ENCODE data around the gene ANKRD65.

Gene ANKRD65

DNA sequence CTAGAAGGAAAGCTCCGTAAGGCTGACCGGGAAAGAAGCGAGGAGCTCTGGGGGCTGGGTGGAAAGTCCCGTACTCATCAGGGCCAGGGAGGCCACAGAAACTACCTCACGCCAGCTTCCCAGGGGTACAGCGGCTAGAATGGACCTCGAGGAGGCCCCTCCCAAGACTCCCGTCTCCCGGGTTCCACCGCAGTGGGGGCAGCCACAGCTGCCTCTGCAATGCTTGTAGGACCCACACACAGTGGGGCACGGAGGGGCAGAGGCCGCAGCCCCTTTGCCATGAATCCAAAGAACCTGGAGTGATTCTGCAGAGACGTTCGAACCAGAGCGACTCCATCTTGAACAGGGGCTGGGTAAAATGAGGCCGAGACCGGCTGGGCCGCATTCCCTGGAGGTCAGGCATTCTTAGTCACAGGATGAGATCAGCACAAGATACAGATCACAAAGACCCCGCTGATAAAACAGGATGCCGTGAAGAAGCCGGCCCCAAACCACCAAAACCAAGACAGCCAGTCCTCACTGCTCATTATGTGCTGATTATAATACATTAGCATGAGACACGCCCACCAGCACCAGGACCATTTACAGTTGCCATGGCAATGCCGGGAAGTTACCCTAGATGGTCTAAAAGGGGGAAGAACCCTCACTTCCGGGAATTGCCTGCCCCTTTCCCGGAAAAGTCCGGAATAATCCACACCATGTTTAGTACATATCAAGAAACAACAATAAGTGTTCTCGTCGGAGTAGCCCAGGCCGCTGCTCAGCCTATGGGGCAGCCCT is 1.6 kb upstream of the ANKRD65 start:
- Histone ChIP-seq H3K36me3 (no peaks in the 10 kb centered on the region), H3K9me3 (ENCODE audit: severe bottlenecking) (no peaks in the 10 kb centered on the region), H3K27me3 (ENCODE audit: insufficient read depth, low read depth, severe bottlenecking) (no peaks in the 10 kb centered on the region), H3K4me3 (ENCODE audit: low read depth, low read length) (no peak overlapping the region), H3K27ac (no peak overlapping the region; the same call in 1 of the 2 replicates)
- TF ChIP-seq CTCF (IDR thresholded peaks at IDR 0.05; ENCODE audit: low read depth, low read length) = no peak
- no peak for DNase-seq

DNA sequence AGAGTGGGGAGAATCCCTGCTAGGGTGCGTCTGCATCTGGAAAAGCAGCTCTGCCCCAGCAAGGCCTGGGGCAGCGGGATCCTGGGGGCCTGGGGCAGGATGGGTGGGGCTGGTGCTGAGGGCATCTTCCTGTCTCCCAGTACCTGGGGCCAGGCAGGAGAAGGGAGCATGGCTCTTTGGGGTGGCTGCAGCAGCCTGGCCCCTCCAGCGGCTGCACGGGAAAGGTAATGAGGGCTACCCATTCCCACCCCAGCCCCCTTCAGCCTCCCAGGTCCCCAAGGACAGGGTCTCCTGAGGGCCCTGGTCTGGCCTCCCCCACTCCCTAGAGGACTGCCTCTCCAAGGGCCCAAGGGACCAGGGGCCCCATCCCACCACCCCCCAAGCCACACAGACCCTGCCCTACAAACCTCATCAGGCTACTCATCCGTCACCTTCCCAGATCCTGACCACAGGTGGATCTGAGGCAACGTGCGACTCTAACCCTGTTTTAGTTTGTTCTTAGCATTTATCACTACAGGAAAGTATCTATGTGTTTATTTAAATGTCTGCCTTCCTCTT is 910 bp upstream of the ANKRD65 start:
- no peaks in the 10 kb centered on the region for H3K36me3 ChIP-seq
- no peaks in the 10 kb centered on the region for H3K9me3 ChIP-seq (ENCODE audit: severe bottlenecking)
- H3K4me3 ChIP-seq (ENCODE audit: low read depth, low read length) = no peak overlapping the region
- no peaks in the 10 kb centered on the region for H3K27me3 ChIP-seq (ENCODE audit: insufficient read depth, low read depth, severe bottlenecking)
- peak overlapping the region; percentile 94 for H3K27ac ChIP-seq
- no peak for DNase-seq
- TF ChIP-seq CTCF (IDR thresholded peaks at IDR 0.05; ENCODE audit: low read depth, low read length) = no peak

GRCh38 chr1:1420654-1421141 is 378 bp downstream of the ANKRD65 start:
- H3K4me3 ChIP-seq (ENCODE audit: low read depth, low read length) = no peak overlapping the region; the same call in 1 of the 2 replicates
- TF ChIP-seq CTCF (IDR thresholded peaks at IDR 0.05; ENCODE audit: low read depth, low read length) = no peak
- no peaks in the 10 kb centered on the region for H3K36me3 ChIP-seq
- H3K27me3 ChIP-seq (ENCODE audit: insufficient read depth, low read depth, severe bottlenecking) = no peaks in the 10 kb centered on the region
- H3K9me3 ChIP-seq (ENCODE audit: severe bottlenecking) = no peaks in the 10 kb centered on the region
- H3K27ac ChIP-seq = peak overlapping the region; percentile 94
- DNase-seq = no peak

- TF ChIP-seq CTCF (IDR thresholded peaks at IDR 0.05; ENCODE audit: low read depth, low read length) = no peak
- Histone ChIP-seq H3K9me3 (ENCODE audit: severe bottlenecking) (no peaks in the 10 kb centered on the region), H3K4me3 (ENCODE audit: low read depth, low read length) (no peak overlapping the region), H3K36me3 (no peaks in the 10 kb centered on the region), H3K27me3 (ENCODE audit: insufficient read depth, low read depth, severe bottlenecking) (no peaks in the 10 kb centered on the region), H3K27ac (no peak overlapping the region)
- no peak for DNase-seq
Observed at GRCh38 chr1:1419813-1420653, 1.0 kb downstream of the ANKRD65 start.

DNA sequence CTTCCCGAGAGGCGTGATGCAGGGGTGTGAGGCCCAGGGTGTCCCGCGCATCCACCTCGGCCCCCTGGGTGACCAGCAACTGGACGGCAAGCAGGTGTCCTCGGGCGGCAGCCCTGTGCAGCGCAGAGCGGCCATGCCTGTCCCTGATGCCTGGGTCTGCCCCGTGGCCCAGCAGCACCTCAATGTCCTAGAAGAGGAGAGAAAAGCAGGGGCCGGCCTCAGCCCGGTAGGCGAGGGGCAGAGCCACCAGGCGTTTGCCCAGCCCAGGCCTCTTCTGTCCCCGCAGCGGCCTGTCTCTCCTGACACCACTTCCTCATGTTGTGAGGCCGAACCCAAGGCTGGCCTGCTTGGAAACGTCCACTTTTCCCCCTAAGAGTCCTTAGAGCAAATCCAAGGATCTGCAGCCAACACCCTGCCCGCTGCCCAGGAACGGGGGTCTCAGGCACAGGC is 1.7 kb downstream of the ANKRD65 start:
- no peak for TF ChIP-seq CTCF (IDR thresholded peaks at IDR 0.05; ENCODE audit: low read depth, low read length)
- Histone ChIP-seq H3K9me3 (ENCODE audit: severe bottlenecking) (no peaks in the 10 kb centered on the region), H3K27me3 (ENCODE audit: insufficient read depth, low read depth, severe bottlenecking) (no peaks in the 10 kb centered on the region), H3K36me3 (no peaks in the 10 kb centered on the region), H3K27ac (no peak overlapping the region), H3K4me3 (ENCODE audit: low read depth, low read length) (no peak overlapping the region)
- no peak for DNase-seq

Measured in WERI-Rb-1 (cell line).